Stomach smooth muscle (tissue), 2 donors: Measurements from ENCODE around the gene BPNT1.

ENCODE experiments used
- H3K27ac ChIP-seq: one replicate; pipeline ENCODE4 v1.7.0; 2013; ENCODE audit warnings: mild to moderate bottlenecking, low read length, inconsistent platforms
- H3K27me3 ChIP-seq, 2 donors: one replicate each; pipeline ENCODE4 v1.7.0; 2013; ENCODE audit warnings: low read length in 2 of 2; ENCODE audit not compliant: insufficient read depth in 2 of 2, control insufficient read depth in 1 of 2
- H3K36me3 ChIP-seq, 2 donors: one replicate each; pipeline ENCODE4 v1.7.0; 2013; ENCODE audit warnings: low read length in 2 of 2; ENCODE audit not compliant: control insufficient read depth in 2 of 2, insufficient read depth in 2 of 2
- H3K4me1 ChIP-seq: one replicate; pipeline ENCODE4 v1.7.0; 2013; ENCODE audit warnings: low read length; ENCODE audit not compliant: control insufficient read depth, insufficient read depth
- H3K4me3 ChIP-seq, 2 donors: one replicate each; pipeline ENCODE4 v1.7.0; 2013; ENCODE audit warnings: low read length in 2 of 2
- H3K9ac ChIP-seq, 2 donors: one replicate each; pipeline ENCODE4 v1.7.0; 2013; ENCODE audit warnings: low read length in 2 of 2, mild to moderate bottlenecking in 1 of 2
- H3K9me3 ChIP-seq, 2 donors: one replicate each; pipeline ENCODE4 v1.7.0; 2013; ENCODE audit warnings: low read length in 2 of 2; ENCODE audit not compliant: control insufficient read depth in 2 of 2
- donor health status: healthy.
- donor health status: Pancreatic carcinoma.

BPNT1 gene, protein sequence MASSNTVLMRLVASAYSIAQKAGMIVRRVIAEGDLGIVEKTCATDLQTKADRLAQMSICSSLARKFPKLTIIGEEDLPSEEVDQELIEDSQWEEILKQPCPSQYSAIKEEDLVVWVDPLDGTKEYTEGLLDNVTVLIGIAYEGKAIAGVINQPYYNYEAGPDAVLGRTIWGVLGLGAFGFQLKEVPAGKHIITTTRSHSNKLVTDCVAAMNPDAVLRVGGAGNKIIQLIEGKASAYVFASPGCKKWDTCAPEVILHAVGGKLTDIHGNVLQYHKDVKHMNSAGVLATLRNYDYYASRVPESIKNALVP

DNA sequence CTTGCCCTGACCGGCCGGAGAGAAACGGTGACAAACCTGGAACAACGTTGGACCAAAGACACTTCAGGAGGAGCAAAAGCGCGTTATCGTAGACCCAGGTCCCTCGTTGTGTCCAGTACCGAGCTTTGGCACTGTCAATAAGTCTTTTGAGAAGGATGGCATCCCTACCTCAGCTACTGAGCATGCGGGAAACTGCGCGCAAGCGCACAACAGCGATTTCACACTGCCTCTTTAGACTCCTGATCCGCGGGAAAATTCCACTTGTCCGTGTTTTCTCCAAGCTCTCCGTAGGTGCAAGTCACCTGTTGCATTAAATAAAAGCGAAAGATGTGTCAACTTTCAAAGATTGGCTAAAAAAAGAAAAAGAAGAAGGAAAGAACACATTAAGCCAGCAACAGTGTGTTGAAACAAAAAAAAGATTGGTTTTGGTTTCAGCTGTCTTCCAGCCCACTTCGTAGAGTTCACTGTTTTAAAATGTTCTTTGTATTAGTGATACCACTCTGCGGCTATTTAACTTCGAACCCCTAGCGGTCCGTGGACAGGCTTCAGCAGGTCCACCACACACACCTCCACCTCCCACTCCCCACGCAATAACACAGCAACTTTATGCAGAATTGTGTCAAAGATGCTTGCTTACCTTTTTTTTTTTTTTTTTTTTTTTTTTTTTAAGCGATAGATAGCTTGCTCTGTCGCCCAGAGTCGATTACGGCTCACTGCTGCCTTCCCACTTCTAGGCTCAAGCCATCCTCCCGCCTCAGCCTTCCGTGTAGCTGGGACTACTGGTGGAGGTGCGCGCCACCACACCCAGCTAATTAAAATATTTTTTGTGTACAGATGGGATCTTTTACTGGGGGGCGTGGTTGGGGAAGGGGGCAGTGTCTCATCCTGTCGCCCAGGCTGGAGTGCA, at the start of gene BPNT1:
Gene BPNT1, minus strand, starts transcription at position 139 of the 907 bp plus-strand sequence. CDS start 9,942 bp downstream, outside the sequence.
- Histone ChIP-seq H3K4me1 (peaks cover 15% of the 10 kb centered on the region), H3K27ac (no peak within 1 kb of the TSS), H3K9ac (peak within 1 kb of the TSS; percentile 68 to 77), H3K27me3 (no peaks in the 10 kb centered on the region), H3K36me3 (no peaks in the 10 kb centered on the region), H3K4me3 (peak within 1 kb of the TSS; percentile 85 to 99), H3K9me3 (no peaks in the 10 kb centered on the region)

DNA sequence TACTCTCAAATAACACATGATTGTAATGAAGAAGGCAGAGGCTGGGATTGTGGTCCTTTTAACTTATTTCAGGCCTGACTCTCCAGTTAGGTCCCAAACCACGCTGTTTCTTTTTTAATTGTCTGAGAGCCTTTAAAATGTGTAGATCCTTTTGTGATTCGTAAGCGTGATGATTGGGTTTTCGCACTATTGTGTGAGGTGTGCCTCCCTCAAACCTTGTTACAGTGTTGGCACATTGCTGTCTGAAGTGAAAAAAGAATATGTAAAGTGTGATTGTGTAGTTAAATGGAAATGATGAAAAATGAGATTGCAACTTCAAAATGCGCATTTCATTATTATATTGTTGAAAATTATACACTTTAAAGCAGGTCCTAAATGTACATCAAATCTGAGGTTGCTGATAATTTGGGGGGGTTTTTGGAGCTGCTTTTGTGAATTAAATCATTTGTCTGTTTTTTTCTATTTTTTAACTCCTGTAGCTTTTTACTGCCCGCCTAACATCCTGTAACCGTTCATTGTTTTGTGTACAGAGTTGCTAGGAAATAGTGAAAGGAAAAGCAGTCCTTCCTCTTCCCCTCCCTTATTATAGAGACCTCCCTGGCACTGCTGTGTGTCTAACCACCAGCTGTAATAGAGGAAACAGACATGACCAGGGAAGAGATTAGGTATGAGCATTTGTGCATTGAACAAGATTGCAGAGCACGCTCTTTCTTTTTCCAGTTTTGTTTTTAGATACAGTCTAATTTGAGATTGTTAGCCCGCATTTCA, 47.6 kb upstream of the BPNT1 start:
- H3K4me3 ChIP-seq: no peak overlapping the region
- no peaks in the 10 kb centered on the region for H3K27me3 ChIP-seq
- H3K9me3 ChIP-seq: no peaks in the 10 kb centered on the region
- no peak overlapping the region for H3K27ac ChIP-seq
- H3K4me1 ChIP-seq: no peaks in the 10 kb centered on the region
- peaks cover 21 to 48% of the 10 kb centered on the region in 2 donors for H3K36me3 ChIP-seq
- H3K9ac ChIP-seq: no peak overlapping the region

DNA sequence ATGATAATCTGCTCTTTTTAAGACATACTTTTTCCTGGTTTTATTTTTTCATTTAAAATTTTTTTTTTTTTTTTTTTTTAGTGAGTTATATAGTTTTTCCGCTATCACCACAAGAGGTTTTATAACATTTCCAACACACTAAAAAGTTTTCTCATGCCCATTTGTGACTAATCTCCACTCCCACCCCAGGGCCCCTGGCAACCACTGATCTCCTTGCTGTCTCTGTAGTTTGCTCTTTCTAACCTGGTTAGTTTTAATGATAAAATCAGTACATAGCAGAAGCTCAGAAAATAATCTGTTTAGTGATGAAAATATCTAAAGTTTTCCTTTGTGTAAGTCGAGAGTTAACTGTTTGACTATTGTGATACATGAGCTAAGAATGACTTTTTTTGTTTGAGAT, 46.2 kb upstream of the BPNT1 start:
- no peaks in the 10 kb centered on the region for H3K9me3 ChIP-seq
- H3K27me3 ChIP-seq: no peaks in the 10 kb centered on the region
- H3K4me3 ChIP-seq: no peak overlapping the region
- no peak overlapping the region for H3K9ac ChIP-seq
- H3K27ac ChIP-seq: no peak overlapping the region
- peaks cover 12 to 35% of the 10 kb centered on the region in 2 donors for H3K36me3 ChIP-seq
- H3K4me1 ChIP-seq: no peaks in the 10 kb centered on the region

DNA sequence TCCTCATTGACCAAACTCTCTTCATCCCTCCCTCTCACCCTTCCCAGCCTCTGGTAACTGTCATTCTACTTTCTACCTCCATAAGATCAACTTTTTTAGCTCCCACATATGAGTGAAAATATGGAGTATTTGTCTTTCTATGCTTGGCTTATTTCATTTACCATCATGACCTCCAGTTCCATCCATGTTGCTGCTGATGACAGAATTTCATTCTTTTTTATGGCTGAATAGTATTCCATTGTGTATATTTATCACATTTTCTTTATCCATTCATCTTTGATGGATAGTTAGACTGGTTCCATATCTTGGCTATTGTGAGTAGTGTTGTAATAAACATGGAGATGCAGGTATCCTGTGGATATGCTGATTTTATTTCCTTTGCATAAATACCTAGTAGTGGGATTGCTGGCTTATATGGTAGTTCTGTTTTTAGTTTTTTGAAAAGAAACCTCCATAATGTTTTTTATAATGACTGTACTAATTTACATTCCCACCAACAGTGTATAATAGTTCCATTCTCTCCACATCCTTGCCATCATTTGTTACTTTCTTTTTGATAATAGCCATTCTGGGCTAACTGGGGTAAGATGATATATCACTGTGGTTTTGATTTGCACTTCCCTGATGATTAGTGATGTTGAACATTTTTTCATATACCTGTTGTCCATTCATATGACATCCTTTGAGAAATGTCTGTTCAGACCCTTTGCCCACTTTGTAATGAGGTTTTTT, 40.1 kb upstream of the BPNT1 start:
- peaks cover 12 to 18% of the 10 kb centered on the region in 2 donors for H3K36me3 ChIP-seq
- H3K9me3 ChIP-seq: no peaks in the 10 kb centered on the region
- no peak overlapping the region for H3K27ac ChIP-seq
- no peak overlapping the region for H3K9ac ChIP-seq
- H3K4me3 ChIP-seq: no peak overlapping the region
- H3K4me1 ChIP-seq: no peaks in the 10 kb centered on the region
- no peaks in the 10 kb centered on the region for H3K27me3 ChIP-seq

DNA sequence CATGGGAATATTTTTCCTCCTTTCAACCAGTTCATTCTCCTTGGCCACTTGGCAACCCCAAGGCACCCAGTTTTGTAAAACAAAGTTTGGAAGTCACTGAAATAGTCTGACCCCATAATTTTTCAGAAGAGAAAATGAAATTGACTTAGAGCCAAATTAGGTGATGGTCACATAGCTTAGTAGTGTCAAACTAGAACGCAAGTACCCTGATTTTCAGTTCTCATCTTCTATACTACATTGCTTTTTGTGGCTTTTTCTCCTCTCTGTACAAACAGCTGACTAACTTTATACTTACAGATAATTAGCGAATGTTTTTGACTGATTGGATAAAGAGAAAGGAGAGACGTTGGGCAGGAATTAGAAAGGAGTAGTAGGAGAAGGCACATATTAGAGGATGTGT, 37.5 kb upstream of the BPNT1 start:
- peaks cover 8 to 14% of the 10 kb centered on the region in 2 donors for H3K36me3 ChIP-seq
- H3K27me3 ChIP-seq: no peaks in the 10 kb centered on the region
- no peak overlapping the region for H3K4me3 ChIP-seq
- no peaks in the 10 kb centered on the region for H3K9me3 ChIP-seq
- no peak overlapping the region for H3K27ac ChIP-seq
- no peaks in the 10 kb centered on the region for H3K4me1 ChIP-seq
- no peak overlapping the region for H3K9ac ChIP-seq

DNA sequence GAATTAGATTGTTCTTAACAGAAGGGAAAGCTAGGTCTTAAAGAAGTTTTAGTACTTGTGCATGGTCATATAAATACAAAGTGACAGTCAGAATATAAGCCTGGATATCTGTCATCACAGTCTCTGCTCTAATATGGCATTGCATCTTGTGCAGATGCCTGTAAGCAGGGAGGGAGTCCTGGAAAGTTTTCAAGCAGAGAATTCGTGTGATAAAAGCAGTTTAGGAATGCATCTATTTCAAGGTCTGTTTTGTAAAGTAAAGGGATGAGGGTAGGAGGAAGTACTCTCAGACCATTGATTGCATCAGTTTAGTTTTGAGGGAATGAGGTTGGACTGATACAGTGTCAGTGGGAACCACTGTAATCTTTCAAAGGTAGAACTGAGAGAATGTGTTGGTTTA, 35.0 kb upstream of the BPNT1 start:
- no peak overlapping the region for H3K4me3 ChIP-seq
- no peak overlapping the region for H3K27ac ChIP-seq
- H3K36me3 ChIP-seq: peaks cover 8 to 13% of the 10 kb centered on the region in 2 donors
- no peaks in the 10 kb centered on the region for H3K27me3 ChIP-seq
- no peaks in the 10 kb centered on the region for H3K4me1 ChIP-seq
- H3K9me3 ChIP-seq: no peaks in the 10 kb centered on the region
- H3K9ac ChIP-seq: no peak overlapping the region

DNA sequence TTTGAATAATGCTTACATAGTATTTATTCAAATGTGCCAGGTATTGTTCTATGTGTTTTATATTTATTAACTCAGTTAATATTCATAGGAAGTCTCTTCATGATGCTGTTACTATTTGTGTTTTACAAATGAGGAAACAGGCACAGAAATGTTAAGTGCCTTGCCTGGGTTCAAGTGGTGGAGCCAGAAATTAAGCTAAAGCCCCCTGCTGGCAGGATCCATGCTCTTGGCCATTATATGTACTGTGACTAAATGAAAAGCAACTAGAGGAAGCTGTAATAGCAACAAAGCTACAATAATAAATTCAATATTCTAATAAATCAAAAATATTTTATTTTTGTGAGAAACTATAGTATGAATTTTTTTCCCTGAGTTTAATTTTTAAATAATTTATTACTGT, 34.3 kb upstream of the BPNT1 start:
- peaks cover 6 to 9% of the 10 kb centered on the region in 2 donors for H3K36me3 ChIP-seq
- H3K27ac ChIP-seq: no peak overlapping the region
- no peaks in the 10 kb centered on the region for H3K9me3 ChIP-seq
- no peaks in the 10 kb centered on the region for H3K4me1 ChIP-seq
- H3K9ac ChIP-seq: no peak overlapping the region
- no peaks in the 10 kb centered on the region for H3K27me3 ChIP-seq
- no peak overlapping the region for H3K4me3 ChIP-seq

DNA sequence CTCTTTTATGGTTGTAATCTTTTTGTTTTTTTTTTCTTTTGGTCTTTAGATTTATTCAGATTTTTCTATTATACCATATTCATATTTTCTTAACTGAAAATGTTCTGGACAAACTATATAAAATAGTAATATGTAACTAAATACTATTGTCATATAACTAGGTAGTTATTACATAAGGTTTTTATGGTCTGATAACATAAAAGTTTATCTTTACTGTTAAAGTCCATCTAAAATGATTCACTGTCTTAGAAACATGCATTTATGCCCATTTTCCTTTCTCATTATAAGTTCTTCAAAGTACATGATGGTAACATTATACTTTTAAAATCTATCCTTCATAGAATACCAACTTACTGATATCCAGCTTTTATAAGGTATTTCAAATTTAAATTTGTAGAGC, 33.5 kb upstream of the BPNT1 start:
- H3K4me1 ChIP-seq: no peaks in the 10 kb centered on the region

DNA sequence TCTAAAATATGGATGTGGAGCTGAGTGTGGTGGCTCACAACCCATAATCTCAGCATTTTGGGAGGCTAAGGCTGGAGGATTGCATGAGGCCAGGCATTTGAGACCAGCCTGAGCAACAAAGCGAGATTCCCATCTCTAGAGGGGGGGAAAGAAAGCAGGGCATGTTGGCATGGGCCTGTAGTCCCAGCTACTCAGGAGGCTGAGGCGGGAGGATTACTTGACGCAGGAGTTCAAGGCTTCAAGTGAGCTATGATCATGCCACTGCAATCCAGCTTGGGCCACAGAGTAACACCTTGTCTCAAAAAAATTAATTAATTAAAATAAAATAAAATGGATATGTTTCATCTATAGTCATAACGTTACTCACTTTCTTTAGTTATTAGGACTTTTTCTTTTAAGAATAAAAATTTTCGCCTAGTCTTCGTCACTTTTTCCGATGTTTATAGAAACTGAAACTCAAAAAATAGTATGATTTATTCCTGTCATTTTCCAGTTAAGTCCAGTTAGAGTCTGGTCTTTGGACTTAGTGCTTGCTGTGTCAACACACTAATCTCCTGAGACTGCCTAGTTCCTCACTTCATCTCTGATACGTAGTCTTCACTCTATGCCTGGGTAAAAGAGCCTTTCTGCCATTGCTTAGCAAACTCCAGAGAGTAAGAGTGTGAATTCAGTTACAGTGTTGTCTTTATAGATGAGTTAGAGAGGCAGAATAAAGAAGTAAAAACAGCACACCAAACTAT, 32.4 kb upstream of the BPNT1 start:
- no peak overlapping the region for H3K4me3 ChIP-seq
- H3K9ac ChIP-seq: no peak overlapping the region
- no peak overlapping the region for H3K27ac ChIP-seq
- H3K27me3 ChIP-seq: no peaks in the 10 kb centered on the region
- no peaks in the 10 kb centered on the region for H3K4me1 ChIP-seq
- H3K36me3 ChIP-seq: peaks cover 0 to 3% of the 10 kb centered on the region in 2 donors
- no peaks in the 10 kb centered on the region for H3K9me3 ChIP-seq

More for the DNA sequence above, 33.5 kb upstream of the BPNT1 start:
- Histone ChIP-seq H3K4me3 (no peak overlapping the region), H3K9me3 (no peaks in the 10 kb centered on the region), H3K27me3 (no peaks in the 10 kb centered on the region), H3K27ac (no peak overlapping the region), H3K9ac (no peak overlapping the region), H3K36me3 (peaks cover 3% of the 10 kb centered on the region in 2 donors)
